K562 (cell line): Measurements from ENCODE around the gene OR14A16. TPM values are rescaled to one million over a fixed set of nuclear protein-coding genes. Genes with fewer than 3 reads are reported as not detected.

Source experiments
- GABPB2 ChIP-seq: fragments of 250-450 bp; sonication (Bioruptor Pico); conservative IDR thresholded peaks from 2 replicates; pipeline ENCODE4 v1.5.1; 2021; ENCODE audit warnings: mild to moderate bottlenecking
- HIVEP1 ChIP-seq: fragments of 250-450 bp; sonication (Bioruptor Pico); IDR thresholded peaks from 2 replicates; pipeline ENCODE4 v1.4.0; 2020; ENCODE audit warnings: mild to moderate bottlenecking
- LEF1 ChIP-seq: fragments of 450-650 bp; IDR thresholded peaks from 2 replicates; pipeline ENCODE4 v1.6.1; 2016; ENCODE audit warnings: mild to moderate bottlenecking
- NR1H2 ChIP-seq: sonication (generic); formaldehyde crosslinking; IDR thresholded peaks from 2 replicates; pipeline ENCODE4 v1.4.0; 2020; ENCODE audit warnings: mild to moderate bottlenecking, missing genetic modification reagents
- RBM15 ChIP-seq: fragments of 200-400 bp; formaldehyde crosslinking; IDR thresholded peaks from 2 replicates; pipeline ENCODE4 v1.6.1; 2018; ENCODE audit warnings: mild to moderate bottlenecking, low read length, moderate library complexity; ENCODE audit not compliant: insufficient read depth
- RBM17 ChIP-seq: fragments of 200-400 bp; formaldehyde crosslinking; IDR thresholded peaks from 2 replicates; pipeline ENCODE4 v1.6.1; 2017; ENCODE audit warnings: low read depth, mild to moderate bottlenecking, low read length, borderline replicate concordance
- STAT5B ChIP-seq: fragments of 250-450 bp; sonication (Bioruptor Pico); IDR thresholded peaks from 2 replicates; pipeline ENCODE4 v1.8.0; 2021; ENCODE audit warnings: mild to moderate bottlenecking, inconsistent platforms
- TBL1XR1 ChIP-seq, 2 experiments: IDR thresholded peaks; 2 replicates each; pipeline ENCODE4 v1.6.1; 2012; ENCODE audit warnings: improper control_type of control experiment in 2 of 2, low read length in 2 of 2, mild to moderate bottlenecking in 1 of 2
- ZFP36 ChIP-seq: fragments of 150-350 bp; IDR thresholded peaks from 2 replicates; pipeline ENCODE4 v1.6.1; 2018; ENCODE audit warnings: low read length, low read depth; ENCODE audit not compliant: partially characterized antibody
- ZNF445 ChIP-seq: fragments of 250-450 bp; sonication (Bioruptor Pico); IDR thresholded peaks from 2 replicates; pipeline ENCODE4 v1.4.0; 2020; ENCODE audit warnings: low read depth, mild to moderate bottlenecking, moderate library complexity
- ZNF778 ChIP-seq: fragments of 450-650 bp; formaldehyde crosslinking; IDR thresholded peaks from 2 replicates; pipeline ENCODE4 v1.4.0; 2020; ENCODE audit warnings: mild to moderate bottlenecking, moderate library complexity
- polyA plus RNA-seq, 8 experiments: library from polyadenylated mRNA; depleted of rRNA in 4 of 8; stranded (reverse) in 5 of 8; unstranded in 3 of 8; fragments of >200 nt; fragmentation: Nextera tagmentation in 2 of 8; fragmentation: Illumina TruSeq in 1 of 8; extraction: Ambion mirVana in 2 of 8; extraction: Trizol in 1 of 8; gene quantifications; 2 replicates each; pipeline versions ENCODE4 v1.2.1 to v1.2.3, GENCODE V29; 2011 to 2014; ENCODE audit warnings: inconsistent platforms in 1 of 8, missing spikeins in 1 of 8
- total RNA-seq, 7 experiments: library from RNA; depleted of rRNA in 6 of 7; stranded (reverse); fragments of >200 nt in 6 of 7; fragmentation: Illumina TruSeq in 2 of 7; extraction: Trizol in 2 of 7; gene quantifications; 2 replicates each; pipeline versions ENCODE4 v1.2.1 to v1.2.3, GENCODE V29; 2011 to 2021; ENCODE audit warnings: low replicate concordance in 1 of 7
- TF ChIP-seq, protein P1 (sequence below): fragments of 250-450 bp; sonication (Bioruptor Pico); IDR thresholded peaks from 2 replicates; pipeline ENCODE4 v1.5.0; 2021; ENCODE audit warnings: mild to moderate bottlenecking, moderate library complexity
- TF ChIP-seq, protein P2 (sequence below), 3 experiments: fragments of 200-800 bp in 1 of 3; sonication (Bioruptor generic) in 1 of 3; sonication (generic) in 1 of 3; formaldehyde crosslinking in 1 of 3; IDR thresholded peaks; 2 replicates each; pipeline versions ENCODE4 v1.6.1 to v1.8.0; 2016 to 2022; ENCODE audit warnings: mild to moderate bottlenecking in 2 of 3, missing compliant biosample characterization in 2 of 3, missing genetic modification characterization in 2 of 3, missing genetic modification reagents in 1 of 3
- TF ChIP-seq, protein P3 (sequence below): sonication (generic); formaldehyde crosslinking; IDR thresholded peaks from 2 replicates; pipeline ENCODE4 v1.8.1; 2023; ENCODE audit warnings: mild to moderate bottlenecking, missing genetic modification reagents

Gene OR14A16
- total and polyA plus RNA-seq, 9 of the 15 experiments (the other 6 are each of a cell fraction or from before 2014, with no cell fraction given): not detected

DNA sequence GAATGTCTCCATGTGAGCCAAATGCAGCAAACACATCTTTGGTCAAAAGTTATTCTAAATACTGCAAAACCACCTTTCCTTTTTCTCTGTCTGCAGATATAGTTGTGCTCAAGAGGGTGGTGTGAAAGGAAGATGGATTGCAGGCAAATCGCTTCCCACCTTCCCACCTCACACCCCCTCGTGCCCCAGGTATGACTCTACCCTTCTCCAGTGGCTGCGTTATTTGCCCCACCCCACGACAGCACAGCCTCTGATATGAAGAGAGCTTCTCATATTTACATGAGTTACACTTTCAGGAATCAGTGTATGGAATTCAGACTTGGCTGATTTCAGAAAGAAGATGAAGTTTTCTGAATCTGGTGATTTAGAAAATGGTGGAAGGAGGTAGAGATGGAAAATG lies 38.8 kb upstream of the OR14A16 start (continued):
- TF ChIP-seq, protein P1, sequence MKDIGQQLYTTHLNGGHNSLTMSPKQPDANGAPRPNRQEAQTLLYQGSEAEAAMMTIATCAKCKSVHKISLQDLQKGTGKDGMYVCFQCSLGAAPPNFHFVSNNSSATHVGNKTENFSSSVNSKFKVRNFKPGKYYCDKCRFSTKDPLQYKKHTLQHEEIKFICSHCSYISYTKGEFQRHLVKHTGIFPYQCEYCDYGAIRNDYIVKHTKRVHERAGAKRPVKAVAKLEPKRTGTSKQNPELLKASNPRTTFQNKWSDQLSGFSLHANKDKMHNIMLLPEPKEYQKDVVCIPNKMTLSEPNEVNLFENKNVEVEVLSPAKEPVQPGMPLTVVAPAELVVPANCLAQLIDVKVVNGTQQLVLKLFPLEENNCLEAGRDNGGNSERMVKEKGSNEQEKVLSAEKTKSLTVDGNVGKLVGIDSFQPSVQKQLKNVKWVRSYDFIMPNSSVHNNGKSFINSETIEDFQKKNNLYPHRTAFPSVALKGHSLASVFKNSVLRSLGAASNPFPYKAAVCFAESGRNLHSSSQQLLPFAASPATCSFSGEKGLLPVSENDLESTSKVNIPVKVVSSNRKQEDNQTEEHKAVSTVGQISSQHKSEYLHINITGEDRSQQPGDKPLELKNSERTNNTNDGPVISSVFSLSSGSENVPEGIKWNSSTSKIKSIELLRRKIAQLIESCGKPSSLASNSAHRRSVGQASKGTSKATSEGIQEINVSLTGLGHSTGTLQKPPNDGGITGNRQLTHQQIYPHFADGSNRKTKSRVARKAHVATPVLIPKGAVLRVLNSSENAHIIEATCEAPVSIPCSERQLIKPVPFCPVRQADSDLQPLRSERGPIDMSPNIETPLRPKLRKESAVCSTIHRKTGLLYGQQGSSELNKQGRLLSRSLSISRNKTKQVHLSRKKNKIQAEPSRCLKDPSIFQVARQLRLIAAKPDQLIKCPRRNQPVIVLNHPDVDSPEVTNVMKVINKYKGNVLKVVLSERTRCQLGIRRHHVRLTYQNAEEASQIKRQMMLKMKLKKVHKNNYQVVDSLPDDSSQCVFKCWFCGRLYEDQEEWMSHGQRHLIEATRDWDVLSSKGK (CRISPR knock-in tag): no peak
- TF ChIP-seq, protein P2, sequence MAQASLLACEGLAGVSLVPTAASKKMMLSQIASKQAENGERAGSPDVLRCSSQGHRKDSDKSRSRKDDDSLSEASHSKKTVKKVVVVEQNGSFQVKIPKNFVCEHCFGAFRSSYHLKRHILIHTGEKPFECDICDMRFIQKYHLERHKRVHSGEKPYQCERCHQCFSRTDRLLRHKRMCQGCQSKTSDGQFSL (CRISPR knock-in tag; IDR thresholded peaks at IDR 0.05): no peak
- TF ChIP-seq, protein P2 (tag; IDR thresholded peaks at IDR 0.05): no peak
- TF ChIP-seq ZNF778 (CRISPR knock-in tag) (no peak), LEF1 (no peak), GABPB2 (CRISPR knock-in tag) (no peak), RBM15 (no peak), ZNF445 (CRISPR knock-in tag) (no peak), TBL1XR1 (IDR thresholded peaks at IDR 0.05; ENCODE audit: low read length in 2 of 2) (no peak), ZFP36 (no peak), STAT5B (no peak), HIVEP1 (CRISPR knock-in tag) (no peak), NR1H2 (no peak), RBM17 (no peak)
- TF ChIP-seq, protein P3, sequence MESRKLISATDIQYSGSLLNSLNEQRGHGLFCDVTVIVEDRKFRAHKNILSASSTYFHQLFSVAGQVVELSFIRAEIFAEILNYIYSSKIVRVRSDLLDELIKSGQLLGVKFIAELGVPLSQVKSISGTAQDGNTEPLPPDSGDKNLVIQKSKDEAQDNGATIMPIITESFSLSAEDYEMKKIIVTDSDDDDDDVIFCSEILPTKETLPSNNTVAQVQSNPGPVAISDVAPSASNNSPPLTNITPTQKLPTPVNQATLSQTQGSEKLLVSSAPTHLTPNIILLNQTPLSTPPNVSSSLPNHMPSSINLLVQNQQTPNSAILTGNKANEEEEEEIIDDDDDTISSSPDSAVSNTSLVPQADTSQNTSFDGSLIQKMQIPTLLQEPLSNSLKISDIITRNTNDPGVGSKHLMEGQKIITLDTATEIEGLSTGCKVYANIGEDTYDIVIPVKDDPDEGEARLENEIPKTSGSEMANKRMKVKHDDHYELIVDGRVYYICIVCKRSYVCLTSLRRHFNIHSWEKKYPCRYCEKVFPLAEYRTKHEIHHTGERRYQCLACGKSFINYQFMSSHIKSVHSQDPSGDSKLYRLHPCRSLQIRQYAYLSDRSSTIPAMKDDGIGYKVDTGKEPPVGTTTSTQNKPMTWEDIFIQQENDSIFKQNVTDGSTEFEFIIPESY (CRISPR knock-in tag): no peak
- TF ChIP-seq, all 486 proteins: peak for 0
